Esophagus muscularis mucosa (tissue), 4 donors: Measurements from ENCODE around the gene SPESP1. TPM values are rescaled to one million over a fixed set of nuclear protein-coding genes. Genes with fewer than 3 reads are reported as not detected.
A peak's percentile ranks its signal among the peaks of the same experiment; 100 is the strongest.

ENCODE experiments used
- DNase-seq: peaks from one replicate; pipeline ENCODE4 v3.0.0-alpha.2; 2017; ENCODE audit errors: extremely low spot score
- H3K27ac ChIP-seq, 4 donors: fragments of 200-600 bp; sonication (generic); replicated peaks in 1 of 4; 1 replicate in 3 of 4; 2 replicates in 1 of 4; pipeline ENCODE4 v1.5.1; 2016 to 2019; ENCODE audit warnings: mild to moderate bottlenecking in 1 of 4
- H3K27me3 ChIP-seq, 4 donors: fragments of 200-600 bp; sonication (generic); one replicate each; pipeline versions ENCODE4 v1.5.1 to v1.6.0; 2016 to 2019
- H3K36me3 ChIP-seq, 4 donors: fragments of 200-600 bp; sonication (generic); one replicate each; pipeline ENCODE4 v1.5.1; 2016 to 2019
- H3K4me1 ChIP-seq, 4 donors: fragments of 200-600 bp; sonication (generic); one replicate each; pipeline ENCODE4 v1.5.1; 2016 to 2019
- H3K4me3 ChIP-seq, 4 donors: fragments of 200-600 bp; sonication (generic); 1 replicate in 2 of 4; 2 replicates in 2 of 4; pipeline ENCODE4 v1.5.1; 2016 to 2019; ENCODE audit warnings: mild to moderate bottlenecking in 4 of 4, moderate library complexity in 1 of 4
- H3K9me3 ChIP-seq, 4 donors: fragments of 200-600 bp; sonication (generic); 1 replicate in 3 of 4; 2 replicates in 1 of 4; pipeline ENCODE4 v1.5.1; 2016 to 2019
- CTCF ChIP-seq, 3 experiments: fragments of 200-600 bp in 2 of 3; fragments of 450-650 bp in 1 of 3; sonication (generic) in 2 of 3; IDR thresholded peaks; one replicate each; pipeline ENCODE4 v1.5.1; 2017 to 2019; ENCODE audit warnings: antibody characterized with exemption in 3 of 3, mild to moderate bottlenecking in 2 of 3, moderate library complexity in 1 of 3
- EP300 ChIP-seq: sonication (generic); formaldehyde crosslinking; IDR thresholded peaks from one replicate; pipeline ENCODE4 v1.6.1; 2017; ENCODE audit warnings: antibody characterized with exemption
- POLR2A ChIP-seq: fragments of 450-650 bp; IDR thresholded peaks from one replicate; pipeline ENCODE4 v1.6.1; 2017; ENCODE audit warnings: antibody characterized with exemption, moderate library complexity, mild to moderate bottlenecking, low read depth
- POLR2AphosphoS5 ChIP-seq, 2 donors: sonication (generic); formaldehyde crosslinking; IDR thresholded peaks; one replicate each; pipeline ENCODE4 v1.6.1; 2017; ENCODE audit warnings: antibody characterized with exemption in 2 of 2
- WGBS: methylation state at CpG from one replicate; pipeline ENCODE4 v1.1.5; 2018; 5-methylcytosine and 5-hydroxymethylcytosine counted together
- intact Hi-C: fragments of 100-400 bp; cut with DNase I; formaldehyde crosslinking; loops from one replicate; pipeline ENCODE4 v1.15.1; 2023
- total RNA-seq, 4 donors: library from RNA; depleted of rRNA; stranded (reverse); fragments of >200 nt; gene quantifications; one replicate each; pipeline versions ENCODE4 v1.1.0 to v1.2.1, GENCODE V29; 2016

The SPESP1 gene
- total RNA-seq, 4 donors from 2014 or later = 3.1 to 5.8 (median 3.9) TPM

GRCh38 chr15:68992696-68993095, 62.4 kb downstream of the SPESP1 start:
- Histone ChIP-seq H3K36me3 (no peaks in the 10 kb centered on the region), H3K27me3 (no peaks in the 10 kb centered on the region), H3K4me1 (peaks cover 0 to 4% (median 0%) of the 10 kb centered on the region in 4 donors), H3K4me3 (no peak overlapping the region), H3K27ac (no peak overlapping the region), H3K9me3 (no peaks in the 10 kb centered on the region)
- WGBS = 96% methylated on average over 4 of the region's 6 CpGs
- DNase-seq = peak; percentile 8
- intact Hi-C loops = no loop called here
- TF ChIP-seq EP300 = no peak
- TF ChIP-seq POLR2AphosphoS5 (IDR thresholded peaks at IDR 0.05) = no peak
- no peak for TF ChIP-seq POLR2A

- 93% methylated on average over 6 of the region's 6 CpGs for WGBS
- intact Hi-C loops = no loop called here
- no peaks in the 10 kb centered on the region for H3K9me3 ChIP-seq
- no peaks in the 10 kb centered on the region for H3K27me3 ChIP-seq
- H3K4me3 ChIP-seq = no peak overlapping the region
- no peak for TF ChIP-seq POLR2AphosphoS5 (IDR thresholded peaks at IDR 0.05)
- TF ChIP-seq EP300 = no peak
- TF ChIP-seq POLR2A = no peak
- no peak for TF ChIP-seq CTCF (IDR thresholded peaks at IDR 0.05)
- no peak overlapping the region for H3K27ac ChIP-seq
- H3K4me1 ChIP-seq = peaks cover 0 to 4% (median 0%) of the 10 kb centered on the region in 4 donors
- no peak for DNase-seq
- no peaks in the 10 kb centered on the region for H3K36me3 ChIP-seq
Measured at GRCh38 chr15:68993276-68993675, 63.0 kb downstream of the SPESP1 start.

GRCh38 chr15:68994149-68994548, 63.8 kb downstream of the SPESP1 start:
- no peak overlapping the region for H3K27ac ChIP-seq
- no peaks in the 10 kb centered on the region for H3K9me3 ChIP-seq
- intact Hi-C loops = no loop called here
- TF ChIP-seq CTCF (IDR thresholded peaks at IDR 0.05) (no peak), POLR2A (no peak), POLR2AphosphoS5 (IDR thresholded peaks at IDR 0.05) (no peak), EP300 (no peak)
- WGBS = 87% methylated on average over 2 of the region's 2 CpGs
- H3K27me3 ChIP-seq = no peaks in the 10 kb centered on the region
- no peaks in the 10 kb centered on the region for H3K36me3 ChIP-seq
- DNase-seq = peak; percentile 86
- H3K4me3 ChIP-seq = no peak overlapping the region
- H3K4me1 ChIP-seq = peaks cover 0 to 4% (median 0%) of the 10 kb centered on the region in 4 donors

GRCh38 chr15:68994981-68995761, 64.8 kb downstream of the SPESP1 start:
- no peaks in the 10 kb centered on the region for H3K27me3 ChIP-seq
- H3K27ac ChIP-seq = no peak overlapping the region
- peak; percentile 50 for DNase-seq
- no peak overlapping the region for H3K4me3 ChIP-seq
- 83% methylated on average over 9 of the region's 9 CpGs for WGBS
- no peaks in the 10 kb centered on the region for H3K36me3 ChIP-seq
- intact Hi-C loops = no loop called here
- TF ChIP-seq EP300 = no peak
- no peaks in the 10 kb centered on the region for H3K9me3 ChIP-seq
- H3K4me1 ChIP-seq = peaks cover 0 to under 1% (median 0%) of the 10 kb centered on the region in 4 donors

Other genes with a start within 250 kb of the SPESP1 start
- gene ANP32A, start 109.6 kb upstream of the SPESP1 start, total RNA-seq = 10 to 100 TPM; 35.3 to 64.1 (median 51.1) TPM
- gene NOX5, start 84.2 kb downstream of the SPESP1 start, total RNA-seq = under 1 TPM; under 0.01 to 0.66 (median 0.34) TPM
- 10 to 100 TPM in 1 of 4 donors, 1 to 10 TPM in 3; 9.6 to 13.2 (median 9.8) TPM for gene GLCE, start 230.1 kb downstream of the SPESP1 start, total RNA-seq